GM12865 (cell line): ENCODE data around the gene CTRL.

Experiments used
- DNase-seq: peaks from one replicate; pipeline ENCODE4 v3.0.0; 2010; ENCODE audit warnings: low read depth
- H3K4me3 ChIP-seq: 2 replicates; pipeline ENCODE4 v1.5.1; 2011; ENCODE audit warnings: mild to moderate bottlenecking, low read depth, low read length, control low read depth
- TF ChIP-seq, protein P1 (sequence below): IDR thresholded peaks from 2 replicates; pipeline ENCODE4 v1.5.1; 2011; ENCODE audit warnings: low read length, control low read depth, low read depth, inconsistent platforms; ENCODE audit not compliant: insufficient read depth; ENCODE audit errors: missing control alignments

The CTRL gene

DNA sequence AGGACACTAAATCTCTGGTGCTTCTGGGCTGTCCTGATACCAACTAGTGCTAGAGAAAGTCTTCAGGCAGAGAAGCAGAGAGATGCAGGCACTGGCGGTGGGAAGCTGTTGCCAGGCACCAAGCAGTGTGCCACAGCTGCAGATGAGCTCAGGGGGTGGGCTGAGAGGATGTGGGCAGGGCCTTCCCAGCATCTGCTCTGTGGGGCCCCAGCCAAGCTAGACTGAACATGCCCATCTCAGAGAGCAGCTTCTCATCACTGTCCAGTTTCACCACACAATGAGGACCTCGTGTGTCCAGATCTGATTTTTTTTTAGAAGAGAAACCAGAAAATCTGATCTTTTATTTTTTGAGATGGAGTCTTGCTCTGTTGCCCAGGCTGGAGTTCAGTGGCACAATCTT lies 21.5 kb downstream of the CTRL start:
- peak; percentile 52 for DNase-seq
- H3K4me3 ChIP-seq = no peak overlapping the region
- TF ChIP-seq, protein P1, sequence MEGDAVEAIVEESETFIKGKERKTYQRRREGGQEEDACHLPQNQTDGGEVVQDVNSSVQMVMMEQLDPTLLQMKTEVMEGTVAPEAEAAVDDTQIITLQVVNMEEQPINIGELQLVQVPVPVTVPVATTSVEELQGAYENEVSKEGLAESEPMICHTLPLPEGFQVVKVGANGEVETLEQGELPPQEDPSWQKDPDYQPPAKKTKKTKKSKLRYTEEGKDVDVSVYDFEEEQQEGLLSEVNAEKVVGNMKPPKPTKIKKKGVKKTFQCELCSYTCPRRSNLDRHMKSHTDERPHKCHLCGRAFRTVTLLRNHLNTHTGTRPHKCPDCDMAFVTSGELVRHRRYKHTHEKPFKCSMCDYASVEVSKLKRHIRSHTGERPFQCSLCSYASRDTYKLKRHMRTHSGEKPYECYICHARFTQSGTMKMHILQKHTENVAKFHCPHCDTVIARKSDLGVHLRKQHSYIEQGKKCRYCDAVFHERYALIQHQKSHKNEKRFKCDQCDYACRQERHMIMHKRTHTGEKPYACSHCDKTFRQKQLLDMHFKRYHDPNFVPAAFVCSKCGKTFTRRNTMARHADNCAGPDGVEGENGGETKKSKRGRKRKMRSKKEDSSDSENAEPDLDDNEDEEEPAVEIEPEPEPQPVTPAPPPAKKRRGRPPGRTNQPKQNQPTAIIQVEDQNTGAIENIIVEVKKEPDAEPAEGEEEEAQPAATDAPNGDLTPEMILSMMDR = no peak

DNA sequence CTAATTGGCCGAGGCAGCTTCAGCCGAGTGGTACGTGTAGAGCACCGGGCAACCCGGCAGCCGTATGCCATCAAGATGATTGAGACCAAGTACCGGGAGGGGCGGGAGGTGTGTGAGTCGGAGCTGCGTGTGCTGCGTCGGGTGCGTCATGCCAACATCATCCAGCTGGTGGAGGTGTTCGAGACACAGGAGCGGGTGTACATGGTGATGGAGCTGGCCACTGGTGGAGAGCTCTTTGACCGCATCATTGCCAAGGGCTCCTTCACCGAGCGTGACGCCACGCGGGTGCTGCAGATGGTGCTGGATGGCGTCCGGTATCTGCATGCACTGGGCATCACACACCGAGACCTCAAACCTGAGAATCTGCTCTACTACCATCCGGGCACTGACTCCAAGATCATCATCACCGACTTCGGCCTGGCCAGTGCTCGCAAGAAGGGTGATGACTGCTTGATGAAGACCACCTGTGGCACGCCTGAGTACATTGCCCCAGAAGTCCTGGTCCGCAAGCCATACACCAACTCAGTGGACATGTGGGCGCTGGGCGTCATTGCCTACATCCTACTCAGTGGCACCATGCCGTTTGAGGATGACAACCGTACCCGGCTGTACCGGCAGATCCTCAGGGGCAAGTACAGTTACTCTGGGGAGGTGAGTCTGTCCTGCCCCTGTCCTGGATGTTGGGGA lies 22.5 kb downstream of the CTRL start:
- TF ChIP-seq, protein P1 = no peak
- DNase-seq = no peak

DNA sequence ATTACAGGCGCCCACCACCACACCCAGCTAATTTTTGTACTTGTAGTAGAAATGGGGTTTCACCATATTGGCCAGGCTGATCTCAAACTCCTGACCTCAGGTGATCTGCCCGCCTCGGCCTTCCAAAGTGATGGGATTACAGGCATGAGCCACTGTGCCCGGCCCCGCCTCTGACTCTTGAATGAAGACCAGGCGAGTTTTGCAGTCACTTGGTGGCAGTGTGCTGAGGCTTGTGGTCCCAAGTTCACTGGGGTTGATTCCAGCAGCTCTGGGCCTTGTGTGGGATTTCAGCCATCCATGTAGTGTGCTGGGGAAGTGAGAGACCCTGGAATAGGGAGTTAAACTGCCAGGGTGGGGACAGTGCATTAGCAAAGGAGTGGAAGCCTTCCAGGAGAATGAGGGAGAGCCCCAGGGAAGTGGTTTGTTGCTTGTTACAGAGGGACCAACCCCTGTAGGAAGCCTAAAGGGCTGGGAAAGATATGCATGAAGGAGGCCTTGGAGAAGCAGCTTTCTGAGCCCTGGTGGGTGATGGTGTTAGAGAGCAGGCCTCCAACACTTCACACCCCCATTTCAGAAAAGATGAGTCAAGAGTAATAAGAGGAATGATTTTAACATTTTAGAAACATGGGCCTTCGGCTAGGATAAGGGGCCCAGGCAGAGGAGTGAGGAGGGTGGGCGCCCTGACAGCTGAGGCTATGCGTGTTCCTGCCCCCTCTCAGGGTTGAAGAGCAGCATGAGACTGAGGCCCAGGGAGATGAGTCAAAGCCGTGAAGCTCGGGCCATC lies 24.1 kb downstream of the CTRL start:
- DNase-seq = no peak
- TF ChIP-seq, protein P1 = no peak
- H3K4me3 ChIP-seq = no peak overlapping the region

More for the DNA sequence above, 22.5 kb downstream of the CTRL start:
- no peak overlapping the region for H3K4me3 ChIP-seq

DNA sequence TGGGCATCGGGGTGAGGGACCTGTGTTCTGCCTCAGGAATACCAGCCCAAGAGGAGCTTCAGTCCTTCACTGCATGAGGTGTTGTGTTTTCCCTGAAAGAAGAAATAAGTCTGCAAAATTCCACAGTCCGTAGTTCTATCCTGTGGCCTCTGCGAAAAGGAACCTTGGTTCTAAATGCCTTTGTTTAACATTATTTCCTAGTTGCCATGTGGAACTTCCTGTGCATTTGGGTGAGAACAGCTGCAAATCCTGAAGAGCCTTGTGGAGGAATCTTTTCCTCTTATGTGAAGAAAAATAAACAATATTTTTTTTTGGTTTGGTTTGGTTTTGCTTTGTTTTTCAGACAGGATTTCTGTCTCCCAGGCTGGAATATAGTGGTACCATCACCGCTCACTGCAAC lies 28.8 kb downstream of the CTRL start:
- DNase-seq = no peak
- TF ChIP-seq, protein P1 = no peak
- H3K4me3 ChIP-seq = no peak overlapping the region

DNA sequence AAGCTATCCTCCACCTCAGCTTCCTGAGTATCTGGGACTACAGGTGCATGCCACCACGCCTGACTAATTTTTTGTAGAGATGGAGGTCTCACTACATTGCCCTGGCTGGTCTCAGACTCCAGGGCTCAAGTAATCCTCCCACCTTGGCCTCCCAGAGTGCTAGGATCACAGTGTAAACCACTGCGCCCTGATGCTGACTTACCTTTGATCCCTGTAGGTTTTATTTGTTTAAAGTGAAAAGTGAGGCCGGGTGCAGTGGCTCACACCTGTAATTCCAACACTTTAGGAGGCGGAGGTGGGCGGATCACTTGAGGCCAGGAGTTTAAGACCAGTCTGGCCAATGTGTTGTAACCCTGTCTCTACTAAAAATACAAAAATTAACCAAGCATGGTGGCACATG lies 29.9 kb downstream of the CTRL start:
- H3K4me3 ChIP-seq = no peak overlapping the region

DNA sequence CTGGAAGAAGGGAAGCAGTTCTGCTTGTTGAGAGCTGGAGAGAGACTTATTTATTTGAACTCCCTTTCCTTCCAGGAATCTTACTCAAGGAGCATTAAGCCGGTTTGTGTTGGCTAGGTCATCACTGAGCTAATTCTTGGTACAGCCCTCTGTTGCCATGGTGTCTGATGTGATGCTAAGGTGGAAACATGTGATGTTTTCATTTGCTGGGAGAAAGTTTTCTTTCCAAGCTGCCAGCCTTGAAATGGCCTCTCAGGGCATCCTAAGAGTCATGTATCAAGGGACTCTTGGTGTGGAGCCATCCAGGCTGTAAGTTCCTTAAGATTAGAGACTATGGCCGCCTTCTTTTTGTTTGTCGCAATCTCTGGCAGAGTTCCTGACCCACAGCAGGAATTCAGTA lies 34.4 kb downstream of the CTRL start:
- no peak for DNase-seq
- no peak overlapping the region for H3K4me3 ChIP-seq

More for the DNA sequence above, 29.9 kb downstream of the CTRL start:
- DNase-seq = no peak
- TF ChIP-seq, protein P1 = no peak

More for the DNA sequence above, 34.4 kb downstream of the CTRL start:
- TF ChIP-seq, protein P1 = no peak
